ENCODE measurements around the gene ASTL.

DNA sequence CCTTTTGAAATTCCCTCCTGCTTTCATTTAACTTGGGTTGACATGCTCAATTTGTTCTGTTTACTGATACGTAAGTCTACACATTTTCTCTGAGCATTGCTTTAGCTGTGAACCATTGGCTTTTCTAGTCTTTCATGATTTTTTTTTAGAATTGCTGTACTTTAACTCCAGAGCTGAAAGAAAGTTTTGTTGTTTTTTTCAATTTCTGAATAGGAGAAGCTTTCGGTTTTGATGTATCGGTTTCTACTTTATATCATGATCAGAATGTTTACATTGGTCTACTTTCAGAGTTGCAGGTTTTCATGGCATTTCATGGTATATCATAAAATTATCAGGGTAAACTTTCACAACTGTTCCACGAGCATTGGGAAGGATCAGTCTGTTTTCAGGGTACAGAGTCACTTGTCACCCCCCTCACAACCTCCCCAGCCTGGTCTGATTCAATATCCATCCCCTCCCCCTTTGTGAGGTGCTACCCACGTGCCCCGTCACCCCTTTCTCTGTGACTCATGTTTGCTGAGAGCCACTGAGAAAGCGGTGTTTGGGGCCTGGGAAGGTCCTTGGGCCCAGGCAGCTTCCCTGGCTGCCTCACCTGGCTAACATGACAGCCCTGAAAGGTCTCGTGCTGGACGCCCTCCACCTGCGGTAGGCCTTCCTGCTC is 7.0 kb downstream of the ASTL start:
- TF ChIP-seq, protein P1, sequence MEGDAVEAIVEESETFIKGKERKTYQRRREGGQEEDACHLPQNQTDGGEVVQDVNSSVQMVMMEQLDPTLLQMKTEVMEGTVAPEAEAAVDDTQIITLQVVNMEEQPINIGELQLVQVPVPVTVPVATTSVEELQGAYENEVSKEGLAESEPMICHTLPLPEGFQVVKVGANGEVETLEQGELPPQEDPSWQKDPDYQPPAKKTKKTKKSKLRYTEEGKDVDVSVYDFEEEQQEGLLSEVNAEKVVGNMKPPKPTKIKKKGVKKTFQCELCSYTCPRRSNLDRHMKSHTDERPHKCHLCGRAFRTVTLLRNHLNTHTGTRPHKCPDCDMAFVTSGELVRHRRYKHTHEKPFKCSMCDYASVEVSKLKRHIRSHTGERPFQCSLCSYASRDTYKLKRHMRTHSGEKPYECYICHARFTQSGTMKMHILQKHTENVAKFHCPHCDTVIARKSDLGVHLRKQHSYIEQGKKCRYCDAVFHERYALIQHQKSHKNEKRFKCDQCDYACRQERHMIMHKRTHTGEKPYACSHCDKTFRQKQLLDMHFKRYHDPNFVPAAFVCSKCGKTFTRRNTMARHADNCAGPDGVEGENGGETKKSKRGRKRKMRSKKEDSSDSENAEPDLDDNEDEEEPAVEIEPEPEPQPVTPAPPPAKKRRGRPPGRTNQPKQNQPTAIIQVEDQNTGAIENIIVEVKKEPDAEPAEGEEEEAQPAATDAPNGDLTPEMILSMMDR (IDR thresholded peaks at IDR 0.05; ENCODE audit: insufficient read depth, low read length) = no peak
- TF ChIP-seq POLR2AphosphoS5 (IDR thresholded peaks at IDR 0.05; ENCODE audit: low read depth) = no peak
- no peak for TF ChIP-seq GABPA (IDR thresholded peaks at IDR 0.05; ENCODE audit: low read depth)
- TF ChIP-seq, protein P2, sequence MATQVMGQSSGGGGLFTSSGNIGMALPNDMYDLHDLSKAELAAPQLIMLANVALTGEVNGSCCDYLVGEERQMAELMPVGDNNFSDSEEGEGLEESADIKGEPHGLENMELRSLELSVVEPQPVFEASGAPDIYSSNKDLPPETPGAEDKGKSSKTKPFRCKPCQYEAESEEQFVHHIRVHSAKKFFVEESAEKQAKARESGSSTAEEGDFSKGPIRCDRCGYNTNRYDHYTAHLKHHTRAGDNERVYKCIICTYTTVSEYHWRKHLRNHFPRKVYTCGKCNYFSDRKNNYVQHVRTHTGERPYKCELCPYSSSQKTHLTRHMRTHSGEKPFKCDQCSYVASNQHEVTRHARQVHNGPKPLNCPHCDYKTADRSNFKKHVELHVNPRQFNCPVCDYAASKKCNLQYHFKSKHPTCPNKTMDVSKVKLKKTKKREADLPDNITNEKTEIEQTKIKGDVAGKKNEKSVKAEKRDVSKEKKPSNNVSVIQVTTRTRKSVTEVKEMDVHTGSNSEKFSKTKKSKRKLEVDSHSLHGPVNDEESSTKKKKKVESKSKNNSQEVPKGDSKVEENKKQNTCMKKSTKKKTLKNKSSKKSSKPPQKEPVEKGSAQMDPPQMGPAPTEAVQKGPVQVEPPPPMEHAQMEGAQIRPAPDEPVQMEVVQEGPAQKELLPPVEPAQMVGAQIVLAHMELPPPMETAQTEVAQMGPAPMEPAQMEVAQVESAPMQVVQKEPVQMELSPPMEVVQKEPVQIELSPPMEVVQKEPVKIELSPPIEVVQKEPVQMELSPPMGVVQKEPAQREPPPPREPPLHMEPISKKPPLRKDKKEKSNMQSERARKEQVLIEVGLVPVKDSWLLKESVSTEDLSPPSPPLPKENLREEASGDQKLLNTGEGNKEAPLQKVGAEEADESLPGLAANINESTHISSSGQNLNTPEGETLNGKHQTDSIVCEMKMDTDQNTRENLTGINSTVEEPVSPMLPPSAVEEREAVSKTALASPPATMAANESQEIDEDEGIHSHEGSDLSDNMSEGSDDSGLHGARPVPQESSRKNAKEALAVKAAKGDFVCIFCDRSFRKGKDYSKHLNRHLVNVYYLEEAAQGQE (IDR thresholded peaks at IDR 0.05; ENCODE audit: insufficient replicate concordance, low read depth) = no peak

All from HL-60 (cell line).